HG02973 (cell line): Measurements from ENCODE around the gene FAM240A.

Experiments used
- ATAC-seq: cut with Tn5 transposase; IDR thresholded peaks from one replicate; pipeline ENCODE4 v1.9.1; 2021; ENCODE audit warnings: moderate library complexity; ENCODE audit not compliant: unreplicated experiment

Gene FAM240A

DNA sequence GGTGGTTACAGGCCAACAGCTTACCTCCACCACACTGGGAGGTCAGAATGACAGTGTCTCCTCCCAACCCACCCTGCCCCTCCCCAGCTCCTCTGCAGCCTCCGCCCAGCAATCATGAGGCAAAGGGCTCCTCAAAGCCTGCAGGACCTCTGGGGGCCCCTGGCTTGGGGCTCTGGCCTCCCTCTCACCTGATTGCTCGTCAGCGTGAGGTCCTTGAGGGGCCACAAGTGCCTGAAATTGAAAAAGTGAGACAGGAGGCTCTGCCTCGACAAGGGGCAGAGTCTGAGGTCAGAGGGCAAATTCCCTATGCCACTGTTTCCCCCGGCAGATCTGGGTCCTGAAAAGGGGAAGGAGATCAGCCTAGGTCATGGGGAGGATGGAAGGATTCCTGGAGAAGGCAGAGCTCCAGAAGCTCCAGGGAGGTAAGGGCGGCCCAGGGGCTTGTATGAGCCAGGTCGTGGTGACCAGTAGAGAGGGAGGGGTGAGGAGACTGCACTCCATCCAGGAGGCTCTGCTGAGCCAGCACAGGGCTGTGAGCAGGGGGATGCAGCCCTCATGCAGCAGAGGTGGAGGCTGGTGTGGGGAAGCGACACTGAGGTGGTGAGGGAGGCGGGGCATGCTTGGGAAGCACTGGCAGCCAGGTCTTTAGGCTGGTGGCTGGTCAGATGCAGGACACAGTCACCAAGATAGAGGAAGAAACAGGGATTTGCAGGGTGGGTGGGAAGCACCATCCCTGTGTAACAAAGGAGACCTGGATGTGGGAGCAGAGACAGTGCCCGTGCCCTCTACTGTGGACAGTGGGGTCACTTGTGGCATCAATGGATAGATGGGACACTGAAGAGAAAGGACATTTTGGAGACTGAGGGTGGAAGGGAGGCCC is 61.1 kb downstream of the FAM240A start:
- ATAC-seq: no peak

DNA sequence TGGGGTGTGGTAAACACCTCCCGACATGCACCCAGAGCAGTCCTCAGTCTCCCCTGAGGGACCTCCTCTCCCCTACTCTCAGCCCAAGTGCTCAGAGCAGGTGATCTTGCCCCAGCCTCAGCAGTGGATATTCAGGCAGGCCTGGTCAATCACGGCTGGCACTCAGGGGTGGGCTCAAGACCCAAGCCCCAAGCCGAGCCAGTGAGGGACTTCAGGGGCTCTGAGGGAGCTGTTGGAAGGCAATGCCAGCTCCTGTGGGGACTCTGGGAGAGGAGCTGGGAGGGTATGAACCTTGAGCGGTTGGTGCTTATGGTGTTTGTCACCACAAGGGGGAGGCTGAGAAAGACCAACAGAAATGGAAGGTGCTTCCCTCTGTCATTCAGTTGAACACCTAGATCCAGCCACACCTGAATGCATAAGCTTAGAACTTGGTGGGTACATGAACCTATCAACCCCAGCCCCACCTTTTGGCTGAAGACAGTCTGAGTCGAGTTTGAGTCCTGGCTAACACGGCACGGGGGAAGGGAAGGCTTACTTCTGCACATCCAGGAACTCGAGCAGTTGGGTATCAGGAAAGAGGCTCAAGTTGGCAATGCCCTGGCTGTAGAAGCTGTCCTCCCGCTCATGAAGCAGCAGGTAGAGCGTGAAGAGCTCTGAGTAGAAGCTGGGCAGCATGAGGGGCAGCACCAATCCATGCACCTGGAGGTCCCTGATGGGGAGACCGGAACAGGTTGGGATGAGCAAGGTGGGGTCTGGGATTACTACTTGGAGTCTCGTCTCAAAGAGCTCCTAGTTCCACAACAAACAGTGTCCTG is 61.9 kb downstream of the FAM240A start:
- ATAC-seq: no peak

DNA sequence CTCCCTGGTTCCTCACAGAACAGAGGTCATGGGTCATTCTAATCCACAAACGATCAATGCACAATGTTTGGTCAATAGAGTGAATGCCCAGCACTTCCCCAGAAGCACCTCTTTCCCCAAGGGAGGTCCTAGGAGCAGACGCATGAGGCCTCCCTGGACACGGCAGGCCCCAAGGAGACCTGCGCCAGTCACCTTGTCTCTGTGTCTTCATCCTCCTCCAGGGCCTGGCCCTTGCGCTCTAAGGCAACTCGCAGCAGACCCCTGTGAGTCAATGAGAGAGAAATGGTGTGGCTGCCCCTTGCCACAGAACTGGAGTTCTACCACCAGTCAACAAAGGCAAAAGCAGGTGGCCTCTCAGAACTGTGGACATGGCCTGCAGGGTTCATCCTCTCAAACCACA is 63.1 kb downstream of the FAM240A start:
- no peak for ATAC-seq
